ENCODE data around the gene NPBWR2. TPM values are rescaled to one million over a fixed set of nuclear protein-coding genes. Genes with fewer than 3 reads are reported as not detected.
"Not testable (repeated sequence)": the region's sequence is repeated elsewhere in the genome, so short reads cannot be mapped to it uniquely, and the experiment has no call there.

NPBWR2 gene
- total and polyA plus RNA-seq, 9 of the 15 experiments (the other 6 are each of a cell fraction or from before 2014, with no cell fraction given) = not detected

- TF ChIP-seq ZBTB40 (IDR thresholded peaks at IDR 0.05) (no peak), ZBTB40 (CRISPR knock-in tag; IDR thresholded peaks at IDR 0.05) (no peak), ZNF57 (CRISPR knock-in tag; IDR thresholded peaks at IDR 0.05) (no peak), HNRNPK (IDR thresholded peaks at IDR 0.05; ENCODE audit: low read depth, low read length, poor library complexity, severe bottlenecking) (no peak), BRD4 (IDR thresholded peaks at IDR 0.05) (no peak), JUNB (CRISPR knock-in tag; conservative IDR thresholded peaks at IDR 0.05) (no peak)
- BruUV-seq (replicated peaks) = no TSS peak
- FAIRE-seq (no peak), DNase-seq (ENCODE audit: extremely low read depth in 1 of 4, low spot score in 3 of 4) (no peak), ATAC-seq (no peak)
- no peaks in the 10 kb centered on the region for H4K20me1 ChIP-seq (replicated peaks; ENCODE audit: control insufficient read depth, insufficient read depth, low read length)
- no peaks in the 10 kb centered on the region for H3K9me1 ChIP-seq (ENCODE audit: control insufficient read depth, insufficient read depth, low read length)
- H3K4me1 ChIP-seq (replicated peaks in 1 of 2; ENCODE audit: control insufficient read depth in 2 of 2, insufficient read depth in 2 of 2, low read length in 2 of 2) = no peaks in the 10 kb centered on the region; a peak in 1 of 5 replicates
- H3K9me3 ChIP-seq (replicated peaks; ENCODE audit: control insufficient read depth, insufficient read depth, low read depth, low read length) = no peaks in the 10 kb centered on the region
- H3K4me3 ChIP-seq = no peak overlapping the region
- no peak overlapping the region for H3K4me2 ChIP-seq (ENCODE audit: insufficient read depth, low read length)
- intact Hi-C loops (cut with micrococcal nuclease) (no loop called here), in situ Hi-C loops (cut with MboI) (no loop called here)
- H3K9ac ChIP-seq (ENCODE audit: insufficient read depth in 1 of 2, low read depth in 2 of 2, low read length in 2 of 2) = no peak overlapping the region
- no peak overlapping the region for H3K27ac ChIP-seq (ENCODE audit: extremely low read depth, low read depth, low read length)
- H3K36me3 ChIP-seq (ENCODE audit: control insufficient read depth, insufficient read depth, low read length) = no peaks in the 10 kb centered on the region
- peaks cover 0 to 14% of the 10 kb centered on the region in 2 experiments; a peak in 3 of 5 replicates for H3K27me3 ChIP-seq (ENCODE audit: control insufficient read depth in 2 of 2, insufficient read depth in 2 of 2, low read length in 2 of 2)
- H3K79me2 ChIP-seq (ENCODE audit: control insufficient read depth, insufficient read depth, low read length) = no peaks in the 10 kb centered on the region
- POLR2A ChIA-PET = no interaction called here
- 3% methylated on average over 11 of the region's 11 CpGs for WGBS (ENCODE audit: insufficient coverage, low coverage, missing lambda C conversion rate)
- CTCF ChIA-PET (ENCODE audit: low intra/inter-chr PET ratio) = no interaction called here
- no peak overlapping the region for H2AFZ ChIP-seq (ENCODE audit: low read depth, low read length)
Observed at GRCh38 chr20:64129146-64129782, 21.9 kb upstream of the NPBWR2 start.

DNA sequence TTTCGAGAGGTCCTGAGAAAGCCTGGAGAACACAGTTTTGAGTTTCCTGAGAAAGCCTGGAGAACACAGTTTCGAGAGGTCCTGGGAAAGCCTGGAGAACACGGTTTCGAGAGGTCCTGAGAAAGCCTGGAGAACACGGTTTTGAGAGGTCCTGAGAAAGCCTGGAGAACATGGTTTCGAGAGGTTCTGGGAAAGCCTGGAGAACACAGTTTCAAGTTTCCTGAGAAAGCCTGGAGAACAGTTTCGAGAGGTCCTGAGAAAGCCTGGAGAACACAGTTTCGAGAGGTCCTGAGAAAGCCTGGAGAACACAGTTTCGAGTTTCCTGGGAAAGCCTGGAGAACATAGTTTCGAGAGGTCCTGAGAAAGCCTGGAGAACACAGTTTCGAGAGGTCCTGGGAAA lies 16.2 kb upstream of the NPBWR2 start:
- H4K20me1 ChIP-seq (replicated peaks; ENCODE audit: control insufficient read depth, insufficient read depth, low read length); FAIRE-seq; H3K9ac ChIP-seq (ENCODE audit: insufficient read depth in 1 of 2, low read depth in 2 of 2, low read length in 2 of 2); POLR2A ChIA-PET; H3K9me3 ChIP-seq (replicated peaks; ENCODE audit: control insufficient read depth, insufficient read depth, low read depth, low read length); H3K9me1 ChIP-seq (ENCODE audit: control insufficient read depth, insufficient read depth, low read length); H3K27ac ChIP-seq (ENCODE audit: extremely low read depth, low read depth, low read length); H3K36me3 ChIP-seq (ENCODE audit: control insufficient read depth, insufficient read depth, low read length); in situ Hi-C loops (cut with MboI); DNase-seq (ENCODE audit: extremely low read depth in 1 of 4, low spot score in 3 of 4); ATAC-seq; H3K4me2 ChIP-seq (ENCODE audit: insufficient read depth, low read length); BruUV-seq (replicated peaks); H2AFZ ChIP-seq (ENCODE audit: low read depth, low read length); CTCF ChIA-PET (ENCODE audit: low intra/inter-chr PET ratio); H3K4me3 ChIP-seq; H3K79me2 ChIP-seq (ENCODE audit: control insufficient read depth, insufficient read depth, low read length): not testable (repeated sequence)
- H3K27me3 ChIP-seq (ENCODE audit: control insufficient read depth in 2 of 2, insufficient read depth in 2 of 2, low read length in 2 of 2) = peaks cover 0 to 14% of the 10 kb centered on the region in 2 experiments; a peak in 2 of 5 replicates
- H3K4me1 ChIP-seq (replicated peaks in 1 of 2; ENCODE audit: control insufficient read depth in 2 of 2, insufficient read depth in 2 of 2, low read length in 2 of 2) = peaks cover 3 to 10% of the 10 kb centered on the region in 2 experiments; a peak in 2 of 5 replicates
- 2% methylated on average over 11 of the region's 11 CpGs for WGBS (ENCODE audit: insufficient coverage, low coverage, missing lambda C conversion rate)
- intact Hi-C loops (cut with micrococcal nuclease) = loop anchor here (5.0 kb wide), 1 partner anchor 86 kb away; the partner anchor contains the start of gene C20orf204
